Neural cell (in vitro differentiated cells): ENCODE measurements around the gene GAD2.

Experiments
- EP300 ChIP-seq: fragments of 450-650 bp; conservative IDR thresholded peaks from 2 replicates; pipeline ENCODE4 v1.6.1; 2014; ENCODE audit warnings: antibody characterized with exemption, mild to moderate bottlenecking, moderate library complexity; ENCODE audit not compliant: poor library complexity, severe bottlenecking
- EZH2 ChIP-seq: fragments of 200-600, 300-800 bp; shearing (Covaris generic), sonication (generic); IDR thresholded peaks from 2 replicates; pipeline ENCODE4 v1.6.1; 2014; ENCODE audit warnings: antibody characterized with exemption, low read length, borderline replicate concordance, mild to moderate bottlenecking; ENCODE audit not compliant: insufficient read depth, poor library complexity, severe bottlenecking
- MXI1 ChIP-seq: fragments of 450-650 bp; conservative IDR thresholded peaks from 2 replicates; pipeline ENCODE4 v1.6.1; 2014; ENCODE audit warnings: antibody characterized with exemption, mild to moderate bottlenecking; ENCODE audit not compliant: poor library complexity, severe bottlenecking
- POLR2AphosphoS5 ChIP-seq: IDR thresholded peaks from 2 replicates; pipeline ENCODE4 v1.6.1; 2012
- RAD21 ChIP-seq: fragments of 450-650 bp; conservative IDR thresholded peaks from 2 replicates; pipeline ENCODE4 v1.6.1; 2014; ENCODE audit warnings: antibody characterized with exemption, mild to moderate bottlenecking, moderate library complexity
- REST ChIP-seq: IDR thresholded peaks from 2 replicates; pipeline ENCODE4 v1.6.1; 2012; ENCODE audit warnings: borderline replicate concordance
- SMC3 ChIP-seq: fragments of 450-650 bp; conservative IDR thresholded peaks from 2 replicates; pipeline ENCODE4 v1.6.1; 2014; ENCODE audit warnings: antibody characterized with exemption, mild to moderate bottlenecking, moderate library complexity; ENCODE audit not compliant: poor library complexity
- TAF1 ChIP-seq: IDR thresholded peaks from 2 replicates; pipeline ENCODE4 v1.6.1; 2012; ENCODE audit warnings: low read depth
- TF ChIP-seq, protein P1 (sequence below): fragments of 450-650 bp; IDR thresholded peaks from 2 replicates; pipeline ENCODE4 v1.5.1; 2014; ENCODE audit warnings: antibody characterized with exemption, mild to moderate bottlenecking, moderate library complexity; ENCODE audit not compliant: poor library complexity, severe bottlenecking

DNA sequence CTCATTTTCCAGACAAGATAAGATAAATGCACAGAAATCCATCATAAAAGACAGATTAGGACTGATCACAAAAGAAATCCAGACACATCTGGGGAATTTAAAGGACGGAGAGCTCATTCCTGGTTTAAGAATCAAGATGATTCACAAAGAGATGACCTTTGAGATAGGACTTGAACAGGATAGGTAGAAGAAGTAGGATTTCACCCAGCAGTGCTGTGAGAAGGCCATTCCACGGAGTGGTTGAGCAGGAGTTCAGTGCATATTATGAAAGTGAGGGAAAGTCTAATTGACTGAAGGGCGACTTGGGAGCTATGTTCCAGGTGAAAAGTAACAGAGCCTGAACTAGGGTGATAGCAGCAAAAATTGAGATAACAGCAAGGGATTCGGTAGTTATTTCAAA is 73.7 kb downstream of the GAD2 start:
- TF ChIP-seq, protein P1, sequence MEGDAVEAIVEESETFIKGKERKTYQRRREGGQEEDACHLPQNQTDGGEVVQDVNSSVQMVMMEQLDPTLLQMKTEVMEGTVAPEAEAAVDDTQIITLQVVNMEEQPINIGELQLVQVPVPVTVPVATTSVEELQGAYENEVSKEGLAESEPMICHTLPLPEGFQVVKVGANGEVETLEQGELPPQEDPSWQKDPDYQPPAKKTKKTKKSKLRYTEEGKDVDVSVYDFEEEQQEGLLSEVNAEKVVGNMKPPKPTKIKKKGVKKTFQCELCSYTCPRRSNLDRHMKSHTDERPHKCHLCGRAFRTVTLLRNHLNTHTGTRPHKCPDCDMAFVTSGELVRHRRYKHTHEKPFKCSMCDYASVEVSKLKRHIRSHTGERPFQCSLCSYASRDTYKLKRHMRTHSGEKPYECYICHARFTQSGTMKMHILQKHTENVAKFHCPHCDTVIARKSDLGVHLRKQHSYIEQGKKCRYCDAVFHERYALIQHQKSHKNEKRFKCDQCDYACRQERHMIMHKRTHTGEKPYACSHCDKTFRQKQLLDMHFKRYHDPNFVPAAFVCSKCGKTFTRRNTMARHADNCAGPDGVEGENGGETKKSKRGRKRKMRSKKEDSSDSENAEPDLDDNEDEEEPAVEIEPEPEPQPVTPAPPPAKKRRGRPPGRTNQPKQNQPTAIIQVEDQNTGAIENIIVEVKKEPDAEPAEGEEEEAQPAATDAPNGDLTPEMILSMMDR, result no peak
- TF ChIP-seq EZH2 (no peak), MXI1 (no peak), RAD21 (no peak), TAF1 (no peak), EP300 (no peak), POLR2AphosphoS5 (no peak), REST (no peak), SMC3 (no peak)
